CD8-positive, alpha-beta memory T cell (primary cell): ENCODE measurements around the gene UROC1. TPM values are rescaled to one million over a fixed set of nuclear protein-coding genes. Genes with fewer than 3 reads are reported as not detected.
A peak's percentile ranks its signal among the peaks of the same experiment; 100 is the strongest.

Experiments used
- CTCF ChIA-PET: fragments of 350-600 bp; sonication (Branson Sonifier 250); formaldehyde crosslinking; loops from one replicate; lab custom pipeline; 2021; ENCODE audit warnings: antibody characterized with exemption; lab: Charles Lee
- POLR2A ChIA-PET: fragments of 350-600 bp; sonication (Branson Sonifier 250); formaldehyde crosslinking; loops from one replicate; lab custom pipeline; 2021; ENCODE audit warnings: antibody characterized with exemption; lab: Charles Lee
- DNase-seq, 5 donors: peaks; one replicate each; pipeline versions ENCODE4 v3.0.0 to v3.0.0-alpha.2; 2020 to 2022; ENCODE audit warnings: mixed read lengths in 1 of 5
- H3K27ac ChIP-seq: one replicate; pipeline ENCODE4 v1.7.0; 2013; ENCODE audit warnings: low read depth, mild to moderate bottlenecking, low read length, moderate library complexity
- H3K27me3 ChIP-seq: 2 replicates; pipeline ENCODE4 v1.7.0; 2013; ENCODE audit warnings: low read length, mild to moderate bottlenecking; ENCODE audit not compliant: insufficient read depth, poor library complexity, severe bottlenecking
- H3K36me3 ChIP-seq: 2 replicates; pipeline ENCODE4 v1.7.0; 2013; ENCODE audit warnings: mild to moderate bottlenecking, low read length, moderate library complexity; ENCODE audit not compliant: insufficient read depth
- H3K4me1 ChIP-seq: 2 replicates; pipeline ENCODE4 v1.7.0; 2013; ENCODE audit warnings: mild to moderate bottlenecking, low read length, moderate library complexity; ENCODE audit not compliant: insufficient read depth
- H3K4me3 ChIP-seq: 2 replicates; pipeline ENCODE4 v1.7.0; 2013; ENCODE audit warnings: mild to moderate bottlenecking, low read length
- H3K9me3 ChIP-seq: 2 replicates; pipeline ENCODE4 v1.7.0; 2013; ENCODE audit warnings: mild to moderate bottlenecking, low read length
- H3K27ac Mint-ChIP-seq, 8 donors: one replicate each; pipeline ENCODE4 v1.8.0; 2020 to 2021; ENCODE audit warnings: mixed read lengths in 8 of 8, mild to moderate bottlenecking in 6 of 8, inconsistent platforms in 3 of 8, moderate library complexity in 3 of 8
- H3K27me3 Mint-ChIP-seq, 2 donors: one replicate each; pipeline ENCODE4 v1.8.0; 2020 to 2021; ENCODE audit warnings: mixed read lengths in 2 of 2, mild to moderate bottlenecking in 1 of 2, moderate library complexity in 1 of 2
- H3K36me3 Mint-ChIP-seq, 3 donors: one replicate each; pipeline ENCODE4 v1.8.0; 2020 to 2021; ENCODE audit warnings: mixed read lengths in 3 of 3, inconsistent platforms in 1 of 3, mild to moderate bottlenecking in 1 of 3
- H3K4me1 Mint-ChIP-seq, 3 donors: one replicate each; pipeline ENCODE4 v1.8.0; 2020 to 2021; ENCODE audit warnings: mixed read lengths in 3 of 3, inconsistent platforms in 1 of 3, mild to moderate bottlenecking in 1 of 3
- H3K4me3 Mint-ChIP-seq, 7 donors: one replicate each; pipeline ENCODE4 v1.8.0; 2020 to 2021; ENCODE audit warnings: mixed read lengths in 7 of 7, mild to moderate bottlenecking in 6 of 7, moderate library complexity in 4 of 7, inconsistent platforms in 2 of 7
- H3K9me3 Mint-ChIP-seq, 5 donors: one replicate each; pipeline ENCODE4 v1.8.0; 2020 to 2022; ENCODE audit warnings: mixed read lengths in 5 of 5, mild to moderate bottlenecking in 3 of 5, moderate library complexity in 2 of 5, inconsistent platforms in 1 of 5
- polyA plus RNA-seq: library from polyadenylated mRNA; unstranded; fragments of 300-500 nt; fragmentation: Illumina TruSeq; gene quantifications from one replicate; pipeline ENCODE4 v1.2.3, GENCODE V29; 2021
- total RNA-seq, 2 experiments: library from RNA; stranded (reverse); gene quantifications; one replicate each; pipeline ENCODE4 v1.2.3, GENCODE V29; 2021

Gene UROC1
- total and polyA plus RNA-seq, 3 experiments from 2014 or later, result not detected

- Mint-ChIP-seq H3K4me3 (no peak overlapping the region), H3K36me3 (peaks cover 0 to 66% (median 5%) of the 10 kb centered on the region in 3 donors), H3K27ac (peak overlapping the region in 3 of 8 donors; percentile 2 to 78 (median 19)), H3K9me3 (no peaks in the 10 kb centered on the region), H3K4me1 (peaks cover 0 to 3% (median 0%) of the 10 kb centered on the region in 3 donors), H3K27me3 (no peaks in the 10 kb centered on the region)
- no peaks in the 10 kb centered on the region for H3K36me3 ChIP-seq
- POLR2A ChIA-PET, result no interaction called here
- H3K27me3 ChIP-seq, result no peaks in the 10 kb centered on the region
- DNase-seq, result no peak
- CTCF ChIA-PET, result no interaction called here
- no peak overlapping the region for H3K4me3 ChIP-seq
- H3K9me3 ChIP-seq, result no peaks in the 10 kb centered on the region
- H3K27ac ChIP-seq, result no peak overlapping the region
- H3K4me1 ChIP-seq, result no peaks in the 10 kb centered on the region
Measured at GRCh38 chr3:126445506-126445905, 72.1 kb downstream of the UROC1 start.

- H3K4me1 ChIP-seq, result no peaks in the 10 kb centered on the region
- no peaks in the 10 kb centered on the region for H3K27me3 ChIP-seq
- H3K36me3 ChIP-seq, result peaks cover 5% of the 10 kb centered on the region
- no peak for DNase-seq
- H3K27ac ChIP-seq, result no peak overlapping the region
- no peaks in the 10 kb centered on the region for H3K9me3 ChIP-seq
- H3K36me3 Mint-ChIP-seq, result peaks cover 0 to 69% (median 10%) of the 10 kb centered on the region in 3 donors
- H3K27me3 Mint-ChIP-seq, result no peaks in the 10 kb centered on the region
- H3K4me3 ChIP-seq, result no peak overlapping the region
- CTCF ChIA-PET, result no interaction called here
- no peaks in the 10 kb centered on the region for H3K9me3 Mint-ChIP-seq
- no peaks in the 10 kb centered on the region for H3K4me1 Mint-ChIP-seq
- POLR2A ChIA-PET, result no interaction called here
- peak overlapping the region in 2 of 8 donors; percentile 14 to 44 for H3K27ac Mint-ChIP-seq
- no peak overlapping the region for H3K4me3 Mint-ChIP-seq
Measured at GRCh38 chr3:126442856-126443242, 74.7 kb downstream of the UROC1 start.

DNA sequence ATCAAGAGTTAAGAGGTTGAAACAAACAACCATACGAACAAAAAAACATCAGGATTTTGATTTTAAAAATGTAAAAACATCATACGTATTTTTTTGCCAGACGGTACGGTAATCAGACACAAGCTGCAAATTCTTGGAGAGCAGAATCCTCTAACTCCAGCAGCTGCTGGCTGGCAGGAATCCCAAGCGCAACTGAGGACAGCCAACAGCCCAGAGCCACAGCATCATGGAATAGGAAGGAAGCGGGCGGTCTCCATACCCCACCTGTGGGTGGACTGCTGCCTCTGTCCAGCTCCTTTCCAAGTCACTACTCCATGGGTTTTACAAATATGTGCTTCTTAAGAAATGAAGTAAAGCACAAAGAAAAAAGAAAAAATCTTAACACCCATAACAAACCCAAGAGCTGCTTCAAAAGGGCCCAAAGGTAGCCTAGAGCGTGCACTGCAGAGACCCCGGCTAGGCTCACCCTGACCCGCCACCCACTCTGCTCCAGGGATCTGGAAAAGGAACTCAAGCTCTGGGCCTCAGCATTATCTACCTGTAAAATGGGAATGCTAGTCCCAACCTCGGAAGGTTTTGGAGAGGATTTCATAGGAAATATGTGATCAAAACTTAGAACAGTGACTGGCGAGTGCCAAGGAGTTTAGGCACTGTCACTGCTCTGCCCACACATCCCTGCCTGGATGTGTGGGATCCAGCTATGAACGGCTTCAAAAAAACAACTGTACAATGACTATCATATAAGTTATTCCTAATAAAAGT is 75.3 kb downstream of the UROC1 start:
- Histone ChIP-seq H3K27me3 (no peaks in the 10 kb centered on the region), H3K4me1 (no peaks in the 10 kb centered on the region), H3K36me3 (peaks cover 5% of the 10 kb centered on the region), H3K9me3 (no peaks in the 10 kb centered on the region), H3K4me3 (no peak overlapping the region), H3K27ac (no peak overlapping the region)
- POLR2A ChIA-PET, result no interaction called here
- Mint-ChIP-seq H3K9me3 (no peaks in the 10 kb centered on the region), H3K27me3 (no peaks in the 10 kb centered on the region), H3K4me1 (no peaks in the 10 kb centered on the region), H3K36me3 (peaks cover 0 to 75% (median 8%) of the 10 kb centered on the region in 3 donors), H3K27ac (peak overlapping the region in 1 of 8 donors; percentile 44), H3K4me3 (no peak overlapping the region)
- CTCF ChIA-PET, result no interaction called here
- DNase-seq, result no peak

GRCh38 chr3:126441256-126441880 is 76.2 kb downstream of the UROC1 start:
- H3K4me1 ChIP-seq, result no peaks in the 10 kb centered on the region
- H3K4me3 ChIP-seq, result no peak overlapping the region
- Mint-ChIP-seq H3K4me3 (no peak overlapping the region), H3K4me1 (no peaks in the 10 kb centered on the region), H3K27me3 (no peaks in the 10 kb centered on the region), H3K9me3 (no peaks in the 10 kb centered on the region), H3K27ac (no peak overlapping the region), H3K36me3 (peaks cover 0 to 80% (median 6%) of the 10 kb centered on the region in 3 donors)
- H3K27ac ChIP-seq, result no peak overlapping the region
- POLR2A ChIA-PET, result no interaction called here
- H3K9me3 ChIP-seq, result no peaks in the 10 kb centered on the region
- peaks cover 5% of the 10 kb centered on the region for H3K36me3 ChIP-seq
- H3K27me3 ChIP-seq, result no peaks in the 10 kb centered on the region
- CTCF ChIA-PET, result no interaction called here
- no peak for DNase-seq

- H3K36me3 ChIP-seq, result peaks cover 5% of the 10 kb centered on the region
- Mint-ChIP-seq H3K9me3 (no peaks in the 10 kb centered on the region), H3K27ac (no peak overlapping the region), H3K36me3 (peaks cover 0 to 78% (median 6%) of the 10 kb centered on the region in 3 donors), H3K4me3 (no peak overlapping the region), H3K27me3 (no peaks in the 10 kb centered on the region), H3K4me1 (no peaks in the 10 kb centered on the region)
- H3K27ac ChIP-seq, result no peak overlapping the region
- H3K4me1 ChIP-seq, result no peaks in the 10 kb centered on the region
- DNase-seq, result no peak
- CTCF ChIA-PET, result no interaction called here
- H3K9me3 ChIP-seq, result no peaks in the 10 kb centered on the region
- H3K27me3 ChIP-seq, result no peaks in the 10 kb centered on the region
- POLR2A ChIA-PET, result no interaction called here
- H3K4me3 ChIP-seq, result no peak overlapping the region
Measured at GRCh38 chr3:126440709-126440995, 76.9 kb downstream of the UROC1 start.

DNA sequence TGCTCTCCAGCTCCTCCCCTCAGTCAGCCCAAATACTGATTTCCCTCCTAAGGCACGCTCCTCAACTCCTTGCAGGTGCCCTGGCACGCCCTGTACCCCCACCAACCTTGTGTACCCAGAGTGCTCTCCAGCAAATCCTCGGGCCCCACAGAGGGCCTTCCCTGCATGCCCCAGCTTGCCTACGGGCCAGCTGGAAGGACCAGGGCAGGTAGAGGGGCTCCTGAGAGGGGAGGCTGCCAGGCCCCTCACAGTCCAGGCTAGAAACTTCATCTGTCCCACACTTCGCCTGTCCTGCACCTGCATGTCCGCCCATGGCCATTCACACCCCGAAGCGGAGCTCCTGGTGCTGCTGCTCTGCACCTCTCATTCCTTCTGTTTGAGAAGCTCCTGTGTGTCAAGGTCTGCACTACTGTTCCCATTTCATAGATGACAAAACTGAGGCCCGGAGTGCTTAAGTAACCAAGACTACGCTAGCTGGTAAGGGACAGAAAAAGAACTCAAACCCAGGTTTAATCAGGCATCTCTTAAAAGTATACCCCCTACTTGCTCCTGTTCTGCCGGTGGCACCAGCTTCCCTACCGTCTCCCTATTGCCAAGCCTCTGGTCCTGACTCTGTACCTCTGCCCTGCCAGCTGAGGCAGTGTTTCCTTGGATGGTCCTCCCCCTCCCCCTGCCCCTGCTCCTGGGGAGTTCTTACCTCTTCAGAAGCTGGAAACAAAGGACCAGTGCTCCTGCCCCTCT is 77.4 kb downstream of the UROC1 start:
- no peak overlapping the region for H3K4me3 ChIP-seq
- H3K27me3 Mint-ChIP-seq, result no peaks in the 10 kb centered on the region
- H3K27ac Mint-ChIP-seq, result peak overlapping the region in 1 of 8 donors; percentile 50
- no peaks in the 10 kb centered on the region for H3K4me1 ChIP-seq
- H3K36me3 ChIP-seq, result peaks cover 5% of the 10 kb centered on the region
- CTCF ChIA-PET, result interaction anchor here (0.8 kb wide), 1 partner anchor 10 kb away, joined by 3 read pairs; no protein-coding TSS in a partner anchor
- H3K4me1 Mint-ChIP-seq, result no peaks in the 10 kb centered on the region
- no peaks in the 10 kb centered on the region for H3K9me3 Mint-ChIP-seq
- no peak for DNase-seq
- H3K36me3 Mint-ChIP-seq, result peaks cover 0 to 80% (median 6%) of the 10 kb centered on the region in 3 donors
- no peak overlapping the region for H3K27ac ChIP-seq
- H3K9me3 ChIP-seq, result no peaks in the 10 kb centered on the region
- no peaks in the 10 kb centered on the region for H3K27me3 ChIP-seq
- no peak overlapping the region for H3K4me3 Mint-ChIP-seq
- POLR2A ChIA-PET, result no interaction called here

DNA sequence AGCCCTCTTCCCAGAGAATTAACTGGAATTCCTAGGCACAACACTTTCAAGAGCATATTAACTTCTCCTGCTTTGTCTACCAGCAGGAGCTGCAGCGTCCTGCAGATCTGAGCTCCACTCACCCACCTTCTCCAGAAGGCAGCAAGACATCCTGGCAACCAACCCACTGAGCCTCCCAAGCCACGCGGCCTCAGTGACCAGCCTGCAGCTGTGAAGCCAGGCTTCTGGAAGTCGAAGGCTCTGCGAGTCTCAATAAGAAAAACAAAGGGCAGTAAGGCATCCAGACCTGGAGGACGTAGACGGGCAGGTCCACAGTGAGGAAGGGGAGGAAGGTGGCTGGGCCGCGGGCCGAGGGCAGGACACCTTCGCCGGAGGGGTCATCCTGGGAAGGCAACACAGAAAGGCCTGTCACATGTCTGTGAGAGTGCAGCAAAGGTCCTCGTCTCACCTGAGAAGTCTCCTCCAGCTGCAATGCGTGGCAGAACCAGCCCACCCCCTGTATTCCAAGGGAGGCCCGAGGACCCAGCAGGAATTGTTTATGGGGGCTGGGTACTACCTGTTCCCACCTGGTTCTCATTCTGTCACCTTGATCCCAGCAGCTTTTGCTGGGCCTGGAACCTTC is 78.1 kb downstream of the UROC1 start:
- peaks cover 5% of the 10 kb centered on the region for H3K36me3 ChIP-seq
- ChIA-PET CTCF (interaction anchor here (0.8 kb wide), 1 partner anchor 9 kb away, joined by 3 read pairs; no protein-coding TSS in a partner anchor), POLR2A (no interaction called here)
- Mint-ChIP-seq H3K27me3 (no peaks in the 10 kb centered on the region), H3K4me3 (no peak overlapping the region), H3K36me3 (peaks cover 0 to 82% (median 8%) of the 10 kb centered on the region in 3 donors), H3K4me1 (no peaks in the 10 kb centered on the region), H3K9me3 (no peaks in the 10 kb centered on the region), H3K27ac (peak overlapping the region in 1 of 8 donors; percentile 6)
- no peak overlapping the region for H3K4me3 ChIP-seq
- no peak overlapping the region for H3K27ac ChIP-seq
- H3K27me3 ChIP-seq, result no peaks in the 10 kb centered on the region
- no peak for DNase-seq
- H3K9me3 ChIP-seq, result no peaks in the 10 kb centered on the region
- no peaks in the 10 kb centered on the region for H3K4me1 ChIP-seq
